Measurements from ENCODE around the gene U2AF1L4.
A peak's percentile ranks its signal among the peaks of the same experiment; 100 is the strongest.
"Not testable (repeated sequence)": the region's sequence is repeated elsewhere in the genome, so short reads cannot be mapped to it uniquely, and the experiment has no call there.

U2AF1L4 gene

DNA sequence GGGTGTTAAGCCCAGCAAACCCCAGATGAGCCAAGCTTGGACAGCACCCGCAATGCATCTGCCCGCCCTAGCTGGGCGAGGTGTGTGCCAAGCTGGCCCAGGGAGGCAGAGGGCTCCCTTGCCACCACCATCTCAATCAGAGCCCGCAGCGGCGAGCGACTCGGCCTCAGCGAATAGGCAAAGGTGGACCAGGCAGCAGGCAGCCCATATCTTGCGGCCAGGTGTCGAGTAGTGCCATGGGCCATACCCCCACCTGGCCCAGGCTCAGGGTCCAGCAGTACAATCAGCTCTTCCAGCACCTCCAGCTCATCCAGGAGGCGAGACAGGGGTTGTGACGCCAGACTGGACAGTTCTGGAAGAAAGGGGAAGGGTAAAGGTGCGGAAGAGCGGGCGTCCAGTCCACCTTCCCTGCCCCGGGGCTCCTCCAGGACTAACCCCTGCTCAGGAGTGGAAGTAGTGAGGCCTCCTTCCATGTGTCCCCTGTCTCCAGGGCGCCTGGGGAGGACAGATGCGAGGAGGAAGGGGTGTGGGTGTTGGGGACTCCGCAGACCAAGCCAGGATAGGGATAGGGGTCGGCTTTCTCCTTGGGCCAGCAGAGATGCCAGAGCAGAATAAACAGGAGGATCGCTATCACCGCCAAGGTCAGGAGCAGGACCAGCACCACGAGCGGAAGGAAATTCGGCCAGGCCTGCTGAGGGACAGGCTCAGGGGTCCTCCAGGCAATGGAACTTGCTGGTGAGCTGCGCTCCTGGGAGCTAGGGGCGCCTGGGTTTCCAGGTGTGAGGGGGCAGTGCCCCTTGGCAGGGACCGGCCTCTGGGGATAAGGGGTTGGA lies 5.7 kb downstream of the U2AF1L4 start:
- DNase-seq: no peak

DNA sequence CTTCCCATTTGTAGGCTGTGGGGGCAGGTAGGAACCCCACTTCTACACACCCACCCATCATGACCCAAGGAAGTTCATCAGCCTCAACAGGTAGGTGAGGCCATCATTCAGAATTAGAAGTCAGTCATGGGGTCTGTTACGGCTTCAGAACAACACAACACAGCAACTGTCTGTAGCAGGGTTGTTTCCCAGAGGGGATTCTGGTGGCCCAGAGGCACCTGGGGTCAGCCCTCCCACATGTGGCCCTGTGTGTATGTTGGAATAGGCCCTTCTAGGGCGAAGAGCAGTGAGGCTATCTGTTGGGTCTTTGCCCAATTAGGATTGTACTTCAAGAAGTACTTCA lies 6.4 kb downstream of the U2AF1L4 start:
- no peak for DNase-seq

DNA sequence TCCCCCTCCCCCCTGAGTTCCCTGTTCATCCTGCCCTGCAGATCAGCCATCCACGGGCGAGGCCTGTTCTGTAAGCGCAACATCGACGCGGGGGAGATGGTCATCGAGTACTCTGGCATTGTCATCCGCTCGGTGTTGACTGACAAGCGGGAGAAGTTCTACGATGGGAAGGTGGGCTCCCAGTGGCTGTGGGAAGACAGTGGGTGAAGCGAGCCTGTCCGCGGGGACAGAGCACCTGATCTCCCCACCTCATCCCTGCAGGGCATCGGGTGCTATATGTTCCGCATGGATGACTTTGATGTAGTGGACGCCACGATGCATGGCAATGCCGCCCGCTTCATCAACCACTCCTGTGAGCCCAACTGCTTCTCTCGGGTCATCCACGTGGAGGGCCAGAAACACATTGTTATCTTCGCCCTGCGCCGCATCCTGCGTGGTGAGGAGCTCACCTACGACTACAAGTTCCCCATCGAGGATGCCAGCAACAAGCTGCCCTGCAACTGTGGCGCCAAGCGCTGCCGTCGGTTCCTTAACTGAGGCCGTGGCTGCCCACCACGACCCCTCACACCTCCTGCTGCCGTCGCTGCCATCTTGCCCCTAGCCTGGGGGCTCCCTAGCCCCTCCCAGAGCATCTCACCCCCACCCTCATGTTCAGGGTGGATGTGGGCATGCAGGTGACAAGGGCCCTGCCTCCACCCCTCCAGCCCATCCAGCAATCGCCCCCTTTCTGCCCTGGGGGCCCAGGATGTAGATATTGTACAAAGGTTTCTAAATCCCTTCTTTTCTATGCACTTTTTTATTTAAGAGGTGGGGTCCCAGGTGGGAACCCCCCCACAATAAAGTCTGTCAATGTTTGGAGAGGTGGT lies 7.0 kb downstream of the U2AF1L4 start:
- no peak for DNase-seq

DNA sequence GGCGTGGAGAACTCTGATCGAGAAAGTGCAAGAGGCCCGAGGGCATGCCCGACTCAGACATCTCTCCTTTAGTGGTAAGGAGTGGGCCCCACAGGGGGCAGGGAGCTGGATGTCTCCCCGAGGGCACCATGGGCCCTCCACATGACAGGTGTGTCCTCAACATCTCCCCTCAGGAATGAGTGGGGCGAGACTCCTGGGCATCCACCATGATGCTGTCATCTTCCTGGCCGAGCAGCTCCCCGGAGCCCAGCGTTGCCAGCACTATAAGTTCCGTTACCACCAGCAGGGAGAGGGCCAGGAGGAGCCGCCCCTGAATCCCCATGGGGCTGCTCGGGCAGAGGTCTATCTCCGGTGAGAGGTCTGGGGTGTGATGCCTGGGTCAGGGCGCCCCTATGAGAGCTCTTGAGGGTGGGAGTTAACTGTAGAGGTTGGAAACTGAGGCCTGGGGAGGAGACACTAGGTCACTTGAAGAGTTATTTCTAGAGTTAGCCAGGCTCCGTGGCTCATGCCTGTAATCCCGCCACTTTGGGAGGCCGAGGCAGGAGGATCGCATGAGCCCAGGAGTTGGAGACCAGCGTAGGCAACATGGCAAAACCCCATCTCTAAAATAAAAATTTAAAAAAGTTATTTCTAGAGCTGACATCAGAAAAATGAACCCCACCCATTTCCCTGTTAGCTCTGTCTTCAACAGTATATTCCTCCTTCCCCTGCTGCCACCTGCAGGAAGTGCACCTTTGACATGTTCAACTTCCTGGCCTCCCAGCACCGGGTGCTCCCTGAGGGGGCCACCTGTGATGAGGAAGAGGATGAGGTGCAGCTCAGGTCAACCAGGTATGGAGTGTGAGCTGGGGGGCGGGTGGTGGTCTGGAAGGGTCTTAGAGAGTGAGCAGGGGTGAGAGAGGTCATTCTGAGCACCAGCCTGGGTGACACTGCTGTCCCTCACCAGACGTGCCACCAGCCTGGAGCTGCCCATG lies 8.0 kb downstream of the U2AF1L4 start:
- DNase-seq: peak in 1 of 2 donors; percentile 41

DNA sequence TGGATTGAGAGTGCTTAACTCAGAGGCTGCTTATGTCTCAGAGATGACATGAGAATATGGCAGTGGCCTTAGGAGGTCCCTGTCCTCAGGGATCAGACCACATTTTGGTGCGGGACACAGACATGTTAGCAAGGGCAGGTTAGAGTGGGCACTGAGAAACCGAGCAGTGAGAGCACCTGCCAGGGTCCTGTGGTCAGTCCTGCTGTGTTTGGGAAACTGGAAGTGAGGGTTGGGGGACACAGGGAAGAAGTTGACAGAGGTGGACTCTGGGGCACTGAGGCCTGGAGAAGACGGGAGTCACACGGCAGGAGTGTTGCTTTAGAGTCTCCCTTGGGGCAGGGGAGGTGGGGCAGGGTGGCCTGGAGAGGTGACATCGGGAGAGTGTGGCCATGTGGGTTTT lies 10.3 kb downstream of the U2AF1L4 start:
- no peak for DNase-seq

DNA sequence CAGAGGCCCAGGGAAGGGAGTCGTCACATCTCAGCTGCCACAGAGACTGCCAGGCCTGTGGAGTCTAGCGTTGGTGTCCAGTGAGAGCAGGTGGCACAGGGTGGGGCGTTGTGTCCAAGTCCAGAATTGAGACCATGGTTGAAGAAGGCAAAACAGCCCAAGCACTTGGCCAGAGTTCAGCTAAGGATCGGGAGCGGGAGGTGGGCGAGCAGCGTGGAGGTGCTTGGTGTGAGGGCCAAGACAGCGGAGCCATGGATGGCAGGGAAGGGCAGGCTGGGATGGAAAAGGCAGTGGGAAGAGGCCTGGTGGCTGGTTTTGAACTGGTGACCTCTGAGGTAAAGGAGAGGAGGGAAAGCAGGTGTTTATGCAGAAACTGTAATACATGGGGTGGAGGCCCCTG lies 10.9 kb downstream of the U2AF1L4 start:
- DNase-seq: no peak

DNA sequence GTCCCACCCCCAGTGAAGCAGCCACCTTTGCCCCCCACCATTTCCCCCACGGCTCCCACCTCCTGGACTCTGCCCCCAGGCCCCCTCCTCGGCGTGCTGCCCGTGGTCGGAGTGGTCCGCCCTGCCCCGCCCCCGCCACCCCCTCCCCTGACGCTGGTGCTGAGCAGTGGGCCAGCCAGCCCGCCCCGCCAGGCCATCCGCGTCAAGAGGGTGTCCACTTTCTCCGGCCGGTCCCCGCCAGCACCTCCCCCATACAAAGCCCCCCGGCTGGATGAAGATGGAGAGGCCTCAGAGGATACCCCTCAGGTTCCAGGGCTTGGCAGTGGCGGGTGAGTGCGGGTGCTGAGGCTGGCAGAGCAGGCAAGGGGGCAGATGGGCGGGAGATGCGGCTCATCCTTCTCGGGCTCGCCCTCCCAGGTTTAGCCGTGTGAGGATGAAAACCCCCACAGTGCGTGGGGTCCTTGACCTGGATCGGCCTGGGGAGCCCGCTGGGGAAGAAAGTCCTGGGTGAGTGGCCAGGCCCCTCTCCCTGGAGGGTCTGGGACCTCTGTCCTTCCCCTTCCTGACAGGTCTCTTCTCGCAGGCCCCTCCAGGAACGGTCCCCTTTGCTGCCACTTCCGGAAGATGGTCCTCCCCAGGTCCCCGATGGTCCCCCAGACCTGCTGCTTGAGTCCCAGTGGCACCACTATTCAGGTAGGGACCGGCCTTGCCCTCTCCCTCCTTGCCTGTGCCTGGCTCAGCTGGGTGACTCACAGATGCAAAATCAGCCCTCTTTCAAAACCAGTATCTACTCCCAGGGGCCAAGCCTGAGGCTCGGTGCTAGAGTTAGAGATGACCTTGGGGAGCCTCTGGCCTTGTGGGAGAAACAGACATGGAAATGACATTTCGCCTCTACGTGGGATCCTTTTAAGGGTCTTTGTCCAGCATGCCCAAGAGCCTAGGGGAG lies 11.8 kb downstream of the U2AF1L4 start:
- DNase-seq: no peak

DNA sequence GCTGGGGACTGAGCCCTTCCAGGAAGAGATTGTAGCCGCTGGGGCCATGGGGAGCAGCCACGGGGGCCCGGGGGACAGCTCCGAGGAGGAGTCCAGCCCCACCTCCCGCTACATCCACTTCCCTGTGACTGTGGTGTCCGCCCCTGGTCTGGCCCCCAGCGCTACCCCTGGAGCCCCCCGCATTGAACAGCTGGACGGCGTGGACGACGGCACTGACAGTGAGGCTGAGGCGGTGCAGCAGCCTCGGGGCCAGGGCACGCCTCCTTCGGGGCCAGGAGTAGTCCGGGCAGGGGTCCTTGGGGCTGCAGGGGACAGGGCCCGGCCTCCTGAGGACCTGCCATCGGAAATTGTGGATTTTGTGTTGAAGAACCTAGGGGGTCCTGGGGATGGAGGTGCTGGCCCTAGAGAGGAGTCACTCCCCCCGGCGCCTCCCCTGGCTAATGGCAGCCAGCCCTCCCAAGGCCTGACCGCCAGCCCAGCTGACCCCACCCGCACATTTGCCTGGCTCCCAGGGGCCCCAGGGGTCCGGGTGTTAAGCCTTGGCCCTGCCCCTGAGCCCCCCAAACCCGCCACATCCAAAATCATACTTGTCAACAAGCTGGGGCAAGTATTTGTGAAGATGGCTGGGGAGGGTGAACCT lies 12.6 kb downstream of the U2AF1L4 start:
- no peak for DNase-seq

DNA sequence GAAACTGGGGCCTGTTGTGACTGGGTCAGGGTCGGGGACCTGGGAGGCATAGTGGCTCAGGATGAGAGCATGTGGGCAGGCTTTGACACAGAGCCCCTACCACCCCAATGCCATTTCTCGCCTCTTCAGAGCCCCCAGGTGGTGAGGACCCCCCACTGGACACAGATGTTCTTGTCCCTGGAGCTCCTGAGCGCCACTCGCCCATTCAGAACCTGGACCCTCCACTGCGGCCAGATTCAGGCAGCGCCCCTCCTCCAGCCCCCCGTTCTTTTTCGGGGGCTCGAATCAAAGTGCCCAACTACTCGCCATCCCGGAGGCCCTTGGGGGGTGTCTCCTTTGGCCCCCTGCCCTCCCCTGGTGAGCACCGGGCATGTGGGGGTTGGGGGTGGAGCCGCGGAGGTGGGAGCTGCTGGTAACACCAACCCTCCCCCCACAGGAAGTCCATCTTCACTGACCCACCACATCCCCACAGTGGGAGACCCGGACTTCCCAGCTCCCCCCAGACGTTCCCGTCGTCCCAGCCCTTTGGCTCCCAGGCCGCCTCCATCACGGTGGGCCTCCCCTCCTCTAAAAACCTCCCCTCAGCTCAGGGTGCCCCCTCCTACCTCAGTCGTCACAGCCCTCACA lies 13.3 kb downstream of the U2AF1L4 start:
- DNase-seq: no peak

DNA sequence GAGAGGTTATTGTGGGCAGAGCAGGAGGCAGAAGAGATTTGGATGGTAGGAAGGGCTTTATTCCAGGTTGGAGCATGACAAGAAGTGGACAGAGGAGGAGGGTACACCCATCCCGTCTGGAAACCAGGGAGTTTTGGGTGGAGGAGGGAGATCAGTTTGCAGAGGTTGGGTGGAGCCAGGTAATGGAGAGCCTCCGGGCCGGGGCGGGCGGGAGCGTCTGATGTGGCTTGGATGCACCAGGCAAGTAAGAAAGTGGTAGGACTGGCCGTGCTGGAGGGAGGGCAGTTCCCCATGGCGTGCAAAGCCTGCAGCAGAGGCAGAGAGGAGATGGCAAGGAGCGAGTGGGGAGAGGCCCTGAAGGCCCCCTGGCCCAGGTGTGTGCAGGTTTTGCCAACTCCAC lies 13.9 kb downstream of the U2AF1L4 start:
- DNase-seq: no peak

DNA sequence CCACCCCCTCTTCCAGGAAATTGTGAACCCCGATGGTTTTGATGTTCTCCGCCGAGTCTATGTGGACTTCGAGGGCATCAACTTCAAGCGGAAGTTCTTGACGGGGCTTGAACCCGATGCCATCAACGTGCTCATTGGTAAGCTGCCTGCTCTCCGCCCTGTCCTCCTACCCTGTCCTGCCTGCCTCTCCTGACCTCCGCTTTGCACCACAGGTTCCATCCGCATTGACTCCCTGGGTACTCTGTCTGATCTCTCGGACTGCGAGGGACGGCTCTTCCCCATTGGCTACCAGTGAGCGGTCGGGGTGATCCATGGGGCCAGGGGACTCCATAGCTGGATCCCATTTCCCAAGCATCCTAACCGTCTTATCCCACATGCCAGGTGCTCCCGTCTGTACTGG lies 14.9 kb downstream of the U2AF1L4 start:
- no peak for DNase-seq

DNA sequence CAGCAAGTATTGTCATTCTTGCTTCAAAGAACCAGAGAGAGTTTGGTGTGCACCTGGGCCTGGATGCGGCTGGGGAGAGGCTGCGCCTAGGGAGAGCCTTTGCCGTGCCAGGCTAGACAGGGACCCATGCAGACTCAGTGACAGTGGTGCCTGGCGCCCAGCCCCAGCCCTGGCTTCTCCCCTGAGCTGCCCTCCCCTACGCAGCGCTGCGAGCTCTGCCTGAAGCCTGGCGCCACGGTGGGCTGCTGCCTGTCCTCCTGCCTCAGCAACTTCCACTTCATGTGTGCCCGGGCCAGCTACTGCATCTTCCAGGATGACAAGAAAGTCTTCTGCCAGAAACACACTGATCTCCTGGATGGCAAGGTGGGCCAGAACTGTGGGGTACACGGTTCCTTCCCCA lies 15.5 kb downstream of the U2AF1L4 start:
- DNase-seq: no peak

DNA sequence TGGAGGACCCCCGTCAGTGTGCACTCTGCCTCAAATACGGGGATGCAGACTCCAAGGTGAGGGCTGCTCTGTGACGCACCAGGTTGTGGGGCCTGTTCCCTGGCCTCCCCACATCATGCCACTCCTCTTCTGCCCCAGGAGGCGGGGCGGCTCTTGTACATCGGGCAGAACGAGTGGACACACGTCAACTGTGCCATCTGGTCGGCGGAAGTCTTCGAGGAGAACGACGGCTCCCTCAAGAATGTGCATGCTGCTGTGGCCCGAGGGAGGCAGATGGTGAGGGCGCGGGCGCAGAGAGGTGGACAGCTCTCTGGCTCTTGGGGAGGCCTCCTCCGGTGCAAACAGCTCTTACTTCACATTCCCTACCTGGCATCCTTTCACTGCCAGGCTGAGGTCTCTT lies 16.2 kb downstream of the U2AF1L4 start:
- DNase-seq: no peak

DNA sequence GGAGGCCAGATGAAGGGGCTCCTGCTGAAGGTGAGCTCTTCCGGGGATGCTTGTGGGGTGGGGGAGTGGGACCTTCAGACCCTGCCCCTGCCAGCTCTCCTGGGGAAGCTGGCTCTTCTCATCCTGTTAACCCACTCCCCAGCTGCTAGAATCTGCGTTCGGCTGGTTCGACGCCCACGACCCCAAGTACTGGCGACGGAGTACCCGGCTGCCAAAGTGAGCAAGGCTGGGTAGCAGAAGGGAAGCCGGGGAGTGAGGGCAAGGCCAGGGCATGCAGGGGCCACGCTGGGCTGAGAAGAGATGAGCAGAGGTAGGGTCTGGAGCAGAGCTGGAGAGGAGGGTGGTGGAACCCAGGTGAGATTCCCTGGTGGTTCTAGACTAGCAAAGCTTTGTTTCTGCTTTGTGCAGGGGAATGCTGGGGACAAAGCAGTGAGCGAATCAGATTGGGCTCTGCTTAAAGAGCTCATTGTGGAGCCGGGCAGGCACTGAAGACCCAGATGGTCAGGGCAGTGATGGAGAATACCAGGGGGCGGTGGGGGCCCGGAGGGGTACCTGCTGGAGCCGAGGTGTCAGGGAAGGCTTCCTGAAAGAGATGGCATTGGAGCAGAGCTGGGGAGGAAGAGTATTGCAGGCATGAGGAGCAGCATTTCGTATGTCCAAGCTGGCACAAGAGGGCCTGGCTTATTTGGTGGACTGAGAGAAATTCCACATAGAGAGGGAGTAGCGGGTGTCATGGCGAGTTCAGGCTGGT lies 17.1 kb downstream of the U2AF1L4 start:
- DNase-seq: no peak

DNA sequence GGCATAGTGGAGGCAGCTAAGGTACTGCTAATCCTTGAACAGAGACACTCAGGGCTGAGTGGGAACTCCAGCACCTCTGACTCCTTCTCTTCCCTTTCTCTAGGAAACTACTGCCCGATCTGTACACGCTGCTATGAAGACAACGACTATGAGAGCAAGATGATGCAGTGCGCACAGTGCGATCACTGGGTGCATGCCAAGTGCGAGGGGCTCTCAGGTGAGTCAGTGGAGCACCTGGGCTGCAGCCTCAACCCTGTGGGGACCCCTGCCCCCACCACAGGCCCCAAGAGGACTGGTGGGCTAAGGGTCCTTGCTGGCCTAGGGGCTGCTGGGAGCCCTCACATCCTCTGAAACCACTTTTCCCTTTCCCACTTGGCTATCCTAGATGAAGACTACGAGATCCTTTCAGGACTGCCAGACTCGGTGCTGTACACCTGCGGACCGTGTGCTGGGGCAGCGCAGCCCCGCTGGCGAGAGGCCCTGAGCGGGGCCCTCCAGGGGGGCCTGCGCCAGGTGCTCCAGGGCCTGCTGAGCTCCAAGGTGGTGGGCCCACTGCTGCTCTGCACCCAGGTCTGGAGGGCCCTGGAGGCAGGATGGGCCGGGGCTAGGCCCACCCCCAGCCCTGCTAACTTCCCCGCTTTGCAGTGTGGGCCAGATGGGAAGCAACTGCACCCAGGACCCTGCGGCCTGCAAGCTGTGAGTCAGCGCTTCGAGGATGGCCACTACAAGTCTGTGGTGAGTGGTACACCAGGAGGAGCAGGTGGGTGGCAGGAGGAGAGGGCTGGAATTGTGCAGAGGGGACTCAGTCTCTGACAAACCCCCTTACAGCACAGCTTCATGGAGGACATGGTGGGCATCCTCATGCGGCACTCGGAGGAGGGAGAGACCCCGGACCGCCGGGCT lies 17.9 kb downstream of the U2AF1L4 start:
- no peak for DNase-seq

DNA sequence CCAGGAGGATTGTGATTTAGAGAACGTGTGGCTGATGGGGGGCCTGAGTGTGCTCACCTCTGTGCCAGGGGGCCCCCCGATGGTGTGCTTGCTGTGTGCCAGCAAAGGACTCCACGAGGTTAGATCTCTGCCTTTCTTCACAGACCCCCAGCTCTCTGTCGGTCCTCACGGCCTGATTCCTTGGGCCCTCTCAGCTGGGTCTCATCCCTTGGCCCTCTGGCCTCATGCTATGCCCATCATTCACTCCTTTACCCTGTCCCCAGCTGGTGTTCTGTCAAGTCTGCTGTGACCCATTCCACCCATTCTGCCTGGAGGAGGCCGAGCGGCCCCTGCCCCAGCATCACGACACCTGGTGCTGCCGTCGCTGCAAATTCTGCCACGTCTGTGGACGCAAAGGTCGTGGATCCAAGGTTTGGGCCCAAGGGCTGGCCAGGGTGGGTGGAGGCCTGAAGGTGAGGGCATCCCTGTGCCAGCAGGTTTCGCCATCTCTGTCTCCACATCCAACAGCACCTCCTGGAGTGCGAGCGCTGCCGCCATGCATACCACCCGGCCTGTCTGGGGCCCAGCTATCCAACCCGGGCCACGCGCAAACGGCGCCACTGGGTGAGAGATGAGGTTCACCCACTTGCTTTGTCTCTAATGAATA lies 19.9 kb downstream of the U2AF1L4 start:
- no peak for DNase-seq

DNA sequence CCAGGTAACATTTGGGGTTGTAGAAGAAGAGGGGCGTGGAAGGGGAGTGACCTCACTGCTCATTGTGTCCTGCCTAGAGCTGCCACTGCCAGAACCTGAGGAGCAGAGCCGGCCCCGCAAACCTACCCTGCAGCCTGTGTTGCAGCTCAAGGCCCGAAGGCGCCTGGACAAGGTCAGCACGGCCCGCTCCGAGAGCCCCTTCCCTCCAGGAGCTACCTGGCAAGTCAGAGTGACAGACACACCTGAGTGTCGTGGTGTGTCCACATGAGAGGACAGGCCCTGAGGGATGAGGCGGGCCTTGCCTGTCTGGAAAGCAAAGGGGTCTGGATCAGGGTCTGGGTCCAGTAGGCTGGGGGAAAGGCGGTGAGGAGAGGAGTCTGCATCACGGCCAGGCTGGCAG lies 20.7 kb downstream of the U2AF1L4 start:
- DNase-seq: no peak

DNA sequence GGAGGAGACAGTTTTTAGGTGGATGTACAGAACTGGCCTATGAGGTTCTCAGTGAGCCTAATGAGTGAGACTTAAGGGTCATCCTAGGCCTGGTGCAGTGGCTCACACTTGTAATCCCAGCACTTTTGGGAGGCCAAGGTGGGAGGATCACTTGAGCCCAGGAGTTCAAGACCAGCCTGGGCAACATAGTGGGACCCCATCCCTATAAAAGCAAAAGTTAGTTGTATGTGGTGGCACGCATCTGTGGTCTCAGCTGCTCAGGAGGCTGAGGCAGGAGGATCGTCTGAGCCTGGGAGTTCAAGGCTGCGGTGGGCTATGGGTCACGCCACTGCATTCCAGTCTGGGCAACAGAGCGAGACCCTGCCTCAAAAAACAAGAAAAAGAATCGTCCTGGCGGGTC lies 21.1 kb downstream of the U2AF1L4 start:
- not testable (repeated sequence) for DNase-seq

All from CD4-positive, alpha-beta T cell treated with Interleukin-4 for 1 hour (primary cell).